HUES64 (cell line): ENCODE results near the gene ARNT2.

Experiments
- H3K27ac ChIP-seq: 2 replicates; pipeline ENCODE4 v1.7.0; 2013; ENCODE audit warnings: low read depth, low read length, inconsistent platforms
- H3K27me3 ChIP-seq: 2 replicates; pipeline ENCODE4 v1.6.1; 2013; ENCODE audit warnings: mild to moderate bottlenecking, low read length; ENCODE audit not compliant: insufficient read depth
- H3K36me3 ChIP-seq: 2 replicates; pipeline ENCODE4 v1.6.1; 2013; ENCODE audit warnings: mild to moderate bottlenecking, low read length; ENCODE audit not compliant: insufficient read depth
- H3K4me1 ChIP-seq: 2 replicates; pipeline ENCODE4 v1.6.1; 2013; ENCODE audit warnings: mild to moderate bottlenecking, low read length, moderate library complexity; ENCODE audit not compliant: insufficient read depth
- H3K4me3 ChIP-seq: 2 replicates; pipeline ENCODE4 v1.5.1; 2013; ENCODE audit warnings: mild to moderate bottlenecking, low read length, moderate library complexity
- H3K9ac ChIP-seq: 2 replicates; pipeline ENCODE4 v1.6.1; 2013; ENCODE audit warnings: mild to moderate bottlenecking, low read depth, low read length
- H3K9me3 ChIP-seq: 2 replicates; pipeline ENCODE4 v1.6.1; 2013; ENCODE audit warnings: low read depth, low read length; ENCODE audit not compliant: insufficient read depth
- WGBS: fragments of 150-250, 120-280 bp; methylation state at CpG from one replicate; pipeline ENCODE4 v1.1.7; 2013; ENCODE audit warnings: missing lambda C conversion rate; 5-methylcytosine and 5-hydroxymethylcytosine counted together

The ARNT2 gene

DNA sequence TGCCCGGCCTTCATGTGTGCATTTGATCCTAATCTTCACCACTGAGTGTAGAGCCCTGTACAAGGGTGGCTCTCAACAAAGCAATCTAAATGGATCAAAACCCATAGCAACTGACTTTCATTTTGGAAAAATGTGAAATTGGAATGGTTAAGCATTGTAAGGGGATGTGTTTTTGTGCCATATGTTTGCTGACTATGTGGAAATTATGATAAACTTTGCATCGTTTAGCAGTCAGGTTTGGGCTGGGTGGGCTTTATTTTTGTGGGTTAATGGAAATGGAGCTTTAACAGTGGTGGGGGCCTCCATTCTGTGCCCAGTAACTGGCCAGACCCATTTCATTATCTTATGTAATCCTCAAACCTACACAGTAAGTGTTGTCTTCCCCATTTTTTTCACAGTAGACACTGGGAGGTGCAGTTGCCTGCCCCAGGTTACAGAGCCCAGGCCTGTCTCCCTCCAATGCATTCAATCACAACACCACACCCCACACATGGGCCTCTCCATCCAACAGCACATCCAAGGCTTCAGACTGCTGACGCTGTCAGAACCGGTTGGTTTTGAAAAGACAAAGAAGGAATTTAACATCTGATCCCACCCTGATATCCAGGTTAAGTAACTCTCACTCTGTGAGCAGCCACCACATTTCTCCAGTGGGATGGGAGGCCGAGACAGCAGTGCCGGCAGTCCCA, 154.6 kb downstream of the ARNT2 start:
- peaks cover under 1% of the 10 kb centered on the region; the same call in 1 of the 2 replicates for H3K36me3 ChIP-seq
- no peaks in the 10 kb centered on the region for H3K9me3 ChIP-seq
- no peak overlapping the region for H3K9ac ChIP-seq
- 0 out of 2 replicates have a peak, but pooled peaks cover 6% of the 10 kb centered on the region for H3K4me1 ChIP-seq
- no peak overlapping the region for H3K4me3 ChIP-seq
- H3K27ac ChIP-seq, result no peak overlapping the region
- 95% methylated on average over 6 of the region's 6 CpGs for WGBS
- no peaks in the 10 kb centered on the region for H3K27me3 ChIP-seq

GRCh38 chr15:80559320-80559693, 155.1 kb downstream of the ARNT2 start:
- Histone ChIP-seq H3K27me3 (no peaks in the 10 kb centered on the region), H3K4me3 (no peak overlapping the region), H3K9me3 (no peaks in the 10 kb centered on the region), H3K4me1 (0 out of 2 replicates have a peak, but pooled peaks cover 6% of the 10 kb centered on the region), H3K9ac (no peak overlapping the region), H3K36me3 (peaks cover 5% of the 10 kb centered on the region; the same call in 1 of the 2 replicates), H3K27ac (no peak overlapping the region)
- WGBS, result 81% methylated on average over 8 of the region's 8 CpGs

DNA sequence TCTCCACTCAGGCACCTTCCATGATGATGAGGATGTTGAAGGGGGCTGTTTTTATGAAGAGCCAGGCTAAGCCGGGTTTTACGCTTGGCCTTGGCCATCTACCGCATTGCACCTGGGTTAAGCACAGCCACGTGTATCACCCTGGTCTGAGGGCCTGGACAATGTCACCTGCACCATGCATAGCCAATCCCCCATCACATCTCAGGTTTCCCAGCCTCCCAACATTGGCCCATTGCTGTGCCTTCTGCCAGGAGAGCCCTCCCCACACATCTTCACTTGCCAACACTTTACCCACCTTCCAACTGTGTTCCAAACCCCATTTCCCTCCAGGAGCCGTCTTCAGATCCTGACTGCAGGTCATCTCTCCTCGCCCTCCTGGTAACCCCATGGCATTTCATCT, 155.6 kb downstream of the ARNT2 start:
- Histone ChIP-seq H3K36me3 (peaks cover 5% of the 10 kb centered on the region; the same call in 1 of the 2 replicates), H3K27ac (no peak overlapping the region), H3K4me1 (0 out of 2 replicates have a peak, but pooled peaks cover 6% of the 10 kb centered on the region), H3K9ac (no peak overlapping the region), H3K27me3 (no peaks in the 10 kb centered on the region), H3K9me3 (no peaks in the 10 kb centered on the region), H3K4me3 (no peak overlapping the region)
- WGBS, result 90% methylated on average over 6 of the region's 6 CpGs

DNA sequence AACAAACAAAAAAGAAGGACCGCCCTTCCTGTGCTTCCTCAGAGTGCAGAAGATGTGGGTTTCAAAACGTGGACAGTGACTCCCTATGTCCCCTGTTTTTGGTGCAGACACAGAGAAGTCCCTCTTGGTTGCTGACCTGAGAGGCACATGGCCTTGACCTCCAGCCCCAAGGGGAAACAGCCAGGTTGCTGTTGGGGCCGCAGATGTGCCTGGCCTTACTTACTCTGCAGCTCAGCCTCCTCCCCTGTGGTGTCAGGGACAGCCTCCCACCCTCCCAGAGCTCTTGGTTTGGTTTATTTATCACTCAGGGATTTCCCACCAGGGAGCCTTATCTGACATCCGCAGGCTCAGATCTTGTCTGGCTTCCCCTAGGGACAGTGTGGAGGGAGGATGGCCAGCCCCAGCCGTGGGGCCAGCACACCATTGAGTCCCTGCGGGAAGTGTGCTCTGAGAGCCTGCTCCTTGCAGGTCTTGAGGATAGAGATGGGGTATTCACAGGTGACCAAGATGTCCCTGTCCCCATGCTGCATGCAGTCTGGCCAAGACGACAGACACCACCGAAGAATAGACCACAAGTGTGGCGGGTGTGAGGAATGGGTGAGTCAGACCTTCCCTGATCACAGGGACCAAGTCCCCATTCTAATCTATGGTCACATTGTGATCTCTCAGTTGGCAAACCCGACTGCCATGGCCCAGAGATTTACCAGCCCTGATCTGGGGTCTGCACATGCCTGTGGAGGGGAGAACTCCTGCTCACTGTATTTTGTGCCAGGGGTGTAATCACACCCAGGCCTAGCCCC, 156.6 kb downstream of the ARNT2 start:
- H3K9me3 ChIP-seq, result no peaks in the 10 kb centered on the region
- H3K4me1 ChIP-seq, result 0 out of 2 replicates have a peak, but pooled peaks cover 6% of the 10 kb centered on the region
- H3K27me3 ChIP-seq, result no peaks in the 10 kb centered on the region
- 86% methylated on average over 10 of the region's 10 CpGs for WGBS
- peaks cover 5% of the 10 kb centered on the region; the same call in 1 of the 2 replicates for H3K36me3 ChIP-seq
- H3K9ac ChIP-seq, result no peak overlapping the region
- no peak overlapping the region for H3K4me3 ChIP-seq
- no peak overlapping the region for H3K27ac ChIP-seq

- H3K27me3 ChIP-seq, result no peaks in the 10 kb centered on the region
- peaks cover 5% of the 10 kb centered on the region; the same call in 1 of the 2 replicates for H3K36me3 ChIP-seq
- no peak overlapping the region for H3K27ac ChIP-seq
- WGBS, result 100% methylated on average over 1 of the region's 1 CpG
- no peak overlapping the region for H3K4me3 ChIP-seq
- no peak overlapping the region for H3K9ac ChIP-seq
- H3K9me3 ChIP-seq, result no peaks in the 10 kb centered on the region
- H3K4me1 ChIP-seq, result 0 out of 2 replicates have a peak, but pooled peaks cover 6% of the 10 kb centered on the region
Measured at GRCh38 chr15:80561500-80561899, 157.3 kb downstream of the ARNT2 start.

- peaks cover 5% of the 10 kb centered on the region; the same call in 1 of the 2 replicates for H3K36me3 ChIP-seq
- no peaks in the 10 kb centered on the region for H3K9me3 ChIP-seq
- no peak overlapping the region for H3K4me3 ChIP-seq
- H3K4me1 ChIP-seq, result 0 out of 2 replicates have a peak, but pooled peaks cover 6% of the 10 kb centered on the region
- no peak overlapping the region for H3K9ac ChIP-seq
- H3K27ac ChIP-seq, result no peak overlapping the region
- H3K27me3 ChIP-seq, result no peaks in the 10 kb centered on the region
- WGBS, result 94% methylated on average over 4 of the region's 4 CpGs
Measured at GRCh38 chr15:80562033-80562432, 157.9 kb downstream of the ARNT2 start.

- no peak overlapping the region for H3K4me3 ChIP-seq
- H3K9ac ChIP-seq, result no peak overlapping the region
- no peaks in the 10 kb centered on the region for H3K9me3 ChIP-seq
- peaks cover 6% of the 10 kb centered on the region; the same call in 1 of the 2 replicates for H3K4me1 ChIP-seq
- no peak overlapping the region for H3K27ac ChIP-seq
- no peaks in the 10 kb centered on the region for H3K27me3 ChIP-seq
- H3K36me3 ChIP-seq, result peaks cover 5% of the 10 kb centered on the region; the same call in 1 of the 2 replicates
- WGBS, result 92% methylated on average over 11 of the region's 11 CpGs
Measured at GRCh38 chr15:80562846-80563245, 158.7 kb downstream of the ARNT2 start.

DNA sequence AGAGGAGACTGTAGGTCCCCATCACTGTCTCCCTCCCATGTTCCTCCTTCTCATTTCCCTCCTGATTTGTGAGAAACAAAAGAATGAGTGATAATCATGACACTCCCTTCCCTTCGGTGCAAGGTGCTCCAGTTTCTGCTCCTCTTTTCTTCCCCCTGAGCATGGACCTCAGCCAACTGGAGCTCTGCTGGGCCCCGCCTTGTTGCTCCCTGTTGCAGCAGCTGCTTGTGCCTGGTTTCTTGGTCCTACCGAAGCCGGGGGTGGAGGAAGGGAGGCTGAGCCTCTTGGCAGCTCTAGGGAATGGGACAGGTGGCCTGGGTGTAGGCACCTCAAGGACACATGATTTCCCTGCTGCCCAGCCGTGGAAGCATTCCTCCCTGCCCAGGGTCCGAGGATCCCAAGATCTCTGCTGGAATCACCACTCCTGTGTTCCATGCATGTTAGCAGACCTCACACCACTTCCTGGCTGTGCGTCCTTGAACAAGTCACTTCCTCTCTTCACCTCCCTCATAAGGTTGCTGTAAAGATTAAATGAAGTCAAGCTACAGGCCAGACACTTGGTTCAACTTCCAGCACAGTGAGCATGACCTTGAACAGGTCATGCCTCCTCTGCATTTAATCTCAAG, 159.3 kb downstream of the ARNT2 start:
- H3K4me1 ChIP-seq, result peaks cover 9% of the 10 kb centered on the region; the same call in 1 of the 2 replicates
- no peak overlapping the region for H3K9ac ChIP-seq
- no peaks in the 10 kb centered on the region for H3K27me3 ChIP-seq
- H3K4me3 ChIP-seq, result no peak overlapping the region
- H3K9me3 ChIP-seq, result no peaks in the 10 kb centered on the region
- WGBS, result 95% methylated on average over 7 of the region's 7 CpGs
- no peak overlapping the region for H3K27ac ChIP-seq
- H3K36me3 ChIP-seq, result peaks cover 5% of the 10 kb centered on the region; the same call in 1 of the 2 replicates

- peaks cover 9% of the 10 kb centered on the region; the same call in 1 of the 2 replicates for H3K4me1 ChIP-seq
- no peaks in the 10 kb centered on the region for H3K27me3 ChIP-seq
- H3K4me3 ChIP-seq, result no peak overlapping the region
- no peak overlapping the region for H3K27ac ChIP-seq
- H3K9ac ChIP-seq, result no peak overlapping the region
- peaks cover 5% of the 10 kb centered on the region; the same call in 1 of the 2 replicates for H3K36me3 ChIP-seq
- no peaks in the 10 kb centered on the region for H3K9me3 ChIP-seq
- 95% methylated on average over 8 of the region's 8 CpGs for WGBS
Measured at GRCh38 chr15:80564056-80564455, 159.9 kb downstream of the ARNT2 start.

GRCh38 chr15:80565398-80565797, 161.2 kb downstream of the ARNT2 start:
- no peaks in the 10 kb centered on the region for H3K27me3 ChIP-seq
- H3K27ac ChIP-seq, result no peak overlapping the region
- H3K4me1 ChIP-seq, result peaks cover 3% of the 10 kb centered on the region; the same call in 1 of the 2 replicates
- no peak overlapping the region for H3K9ac ChIP-seq
- no peak overlapping the region for H3K4me3 ChIP-seq
- WGBS, result 96% methylated on average over 1 of the region's 1 CpG
- H3K9me3 ChIP-seq, result no peaks in the 10 kb centered on the region
- peaks cover 5% of the 10 kb centered on the region; the same call in 1 of the 2 replicates for H3K36me3 ChIP-seq
